ENCODE results near the gene TACC2. TPM values are rescaled to one million over a fixed set of nuclear protein-coding genes. Genes with fewer than 3 reads are reported as not detected.

The TACC2 gene
- total and polyA plus RNA-seq, 9 of the 15 experiments (the other 6 are each of a cell fraction or from before 2014, with no cell fraction given), result under 0.01 to 0.35 (median 0.03) TPM; not detected in 6

- no peaks in the 10 kb centered on the region for H3K79me2 ChIP-seq (ENCODE audit: control insufficient read depth, insufficient read depth, low read length)
- H3K36me3 ChIP-seq (ENCODE audit: control insufficient read depth, insufficient read depth, low read length), result peaks cover 41% of the 10 kb centered on the region; the same call in 2 of the 3 replicates
- no peak overlapping the region for H2AFZ ChIP-seq (ENCODE audit: low read depth, low read length)
- intact Hi-C loops (cut with micrococcal nuclease), result no loop called here
- no peaks in the 10 kb centered on the region for H4K20me1 ChIP-seq (replicated peaks; ENCODE audit: control insufficient read depth, insufficient read depth, low read length)
- H3K9me3 ChIP-seq (replicated peaks; ENCODE audit: control insufficient read depth, insufficient read depth, low read depth, low read length), result no peaks in the 10 kb centered on the region
- DNase-seq (ENCODE audit: extremely low read depth in 1 of 4, low spot score in 3 of 4) (no peak), ATAC-seq (no peak), FAIRE-seq (no peak)
- no TSS peak for BruUV-seq (replicated peaks)
- no peak overlapping the region for H3K9ac ChIP-seq (ENCODE audit: insufficient read depth in 1 of 2, low read depth in 2 of 2, low read length in 2 of 2)
- WGBS (ENCODE audit: insufficient coverage, low coverage, missing lambda C conversion rate), result 96% methylated on average over 3 of the region's 3 CpGs
- H3K4me3 ChIP-seq, result no peak overlapping the region
- ChIA-PET POLR2A (interaction anchor here (1.4 kb wide), 1 partner anchor 14 kb away, joined by 5 read pairs; no protein-coding TSS in a partner anchor), CTCF (ENCODE audit: low intra/inter-chr PET ratio) (no interaction called here)
- H3K27me3 ChIP-seq (ENCODE audit: control insufficient read depth in 2 of 2, insufficient read depth in 2 of 2, low read length in 2 of 2), result no peaks in the 10 kb centered on the region
- in situ Hi-C loops (cut with MboI), result no loop called here
- no peaks in the 10 kb centered on the region for H3K4me1 ChIP-seq (replicated peaks in 1 of 2; ENCODE audit: control insufficient read depth in 2 of 2, insufficient read depth in 2 of 2, low read length in 2 of 2)
- H3K27ac ChIP-seq (ENCODE audit: extremely low read depth, low read depth, low read length), result no peak overlapping the region
- no peak overlapping the region for H3K4me2 ChIP-seq (ENCODE audit: insufficient read depth, low read length)
- no peaks in the 10 kb centered on the region for H3K9me1 ChIP-seq (ENCODE audit: control insufficient read depth, insufficient read depth, low read length)
- TF ChIP-seq THRAP3 (IDR thresholded peaks at IDR 0.05; ENCODE audit: borderline replicate concordance), result no peak
- no peak for TF ChIP-seq ARID2 (IDR thresholded peaks at IDR 0.05)
- TF ChIP-seq ZBTB5 (IDR thresholded peaks at IDR 0.05), result no peak
- no peak for TF ChIP-seq PRDM10 (IDR thresholded peaks at IDR 0.05; ENCODE audit: partially characterized antibody)
- TF ChIP-seq KAT8 (IDR thresholded peaks at IDR 0.05; ENCODE audit: low read depth), result no peak
- no peak for TF ChIP-seq ZBTB40 (IDR thresholded peaks at IDR 0.05)
- TF ChIP-seq ZBTB40 (CRISPR knock-in tag; IDR thresholded peaks at IDR 0.05), result no peak
- TF ChIP-seq ZBED1 (IDR thresholded peaks at IDR 0.05), result no peak
Measured at GRCh38 chr10:121965996-121966395, 23.0 kb upstream of the TACC2 start.
